Lung microvascular endothelial cell (primary cell): ENCODE results near the gene PIP5K1C. TPM values are rescaled to one million over a fixed set of nuclear protein-coding genes. Genes with fewer than 3 reads are reported as not detected.
"Not testable (repeated sequence)": the region's sequence is repeated elsewhere in the genome, so short reads cannot be mapped to it uniquely, and the experiment has no call there.

Source experiments
- DNase-seq, 2 donors: peaks; one replicate each; pipeline versions ENCODE4 v3.0.0 to v3.0.0-alpha.2; 2010; ENCODE audit warnings: low read depth in 2 of 2
- total RNA-seq: library from RNA; depleted of rRNA; stranded (reverse); fragments of >200 nt; gene quantifications from 2 replicates; pipeline ENCODE4 v1.2.1, GENCODE V29; 2014

Gene PIP5K1C
- total RNA-seq, 1 donor from 2014 or later: 28.0 TPM

- no peak for DNase-seq
These were observed 108.2 kb downstream of the PIP5K1C start for GRCh38 chr19:3591876-3592613.

GRCh38 chr19:3590991-3591659, 109.1 kb downstream of the PIP5K1C start:
- no peak for DNase-seq

GRCh38 chr19:3589949-3590348, 110.3 kb downstream of the PIP5K1C start:
- no peak for DNase-seq

GRCh38 chr19:3589439-3589838, 110.8 kb downstream of the PIP5K1C start:
- DNase-seq: no peak

GRCh38 chr19:3586707-3587346, 113.4 kb downstream of the PIP5K1C start:
- DNase-seq: no peak

- no peak for DNase-seq
These were observed 114.1 kb downstream of the PIP5K1C start for GRCh38 chr19:3586127-3586626.

- no peak for DNase-seq
These were observed 114.8 kb downstream of the PIP5K1C start, which contains the start of gene GIPC3 for GRCh38 chr19:3585301-3586126. GIPC3 (plus strand) TSS chr19:3585478; CDS start chr19:3585598, 120 bp downstream.

GRCh38 chr19:3584036-3584802, 116.0 kb downstream of the PIP5K1C start:
- DNase-seq: not testable (repeated sequence)

GRCh38 chr19:3581792-3582191, 118.5 kb downstream of the PIP5K1C start:
- DNase-seq: not testable (repeated sequence)

Other genes starting within 250 kb of the PIP5K1C start
- not detected in 2 replicates for gene SMIM24, start 219.9 kb downstream of the PIP5K1C start, total RNA-seq
- not detected in 2 replicates for gene SMIM44, start 217.0 kb downstream of the PIP5K1C start, total RNA-seq
- 6.8 and 10.1 TPM in 2 replicates for gene DOHH, start 199.8 kb downstream of the PIP5K1C start, total RNA-seq
- 21.1 and 25.2 TPM in 2 replicates for gene FZR1, start 194.2 kb downstream of the PIP5K1C start, total RNA-seq
- not detected in 2 replicates for gene TEKTIP1, start 161.3 kb downstream of the PIP5K1C start, total RNA-seq
- gene MFSD12, start 142.9 kb downstream of the PIP5K1C start, total RNA-seq: 47.5 and 84.7 TPM in 2 replicates
- 59.1 and 60.5 TPM in 2 replicates for gene HMG20B, start 127.5 kb downstream of the PIP5K1C start, total RNA-seq
- gene GIPC3, start 115.0 kb downstream of the PIP5K1C start, total RNA-seq: 0.20 and 0.65 TPM in 2 replicates
- 0.99 and 1.5 TPM in 2 replicates for gene TBXA2R, start 93.6 kb downstream of the PIP5K1C start, total RNA-seq
- 15.3 and 21.6 TPM in 2 replicates for gene CACTIN, start 73.7 kb downstream of the PIP5K1C start, total RNA-seq
- not detected in 2 replicates for gene TJP3, start 7.9 kb upstream of the PIP5K1C start, total RNA-seq
- gene APBA3, start 61.2 kb upstream of the PIP5K1C start, total RNA-seq: 9.2 and 20.6 TPM in 2 replicates
- gene MRPL54, start 62.2 kb upstream of the PIP5K1C start, total RNA-seq: 61.1 and 61.2 TPM in 2 replicates
- gene RAX2, start 71.8 kb upstream of the PIP5K1C start, total RNA-seq: not detected in 2 replicates
- gene MATK, start 85.9 kb upstream of the PIP5K1C start, total RNA-seq: 0.20 and 0.22 TPM in 2 replicates
- not detected in 2 replicates for gene ZFR2, start 168.6 kb upstream of the PIP5K1C start, total RNA-seq
- not detected in 2 replicates for gene ATCAY, start 180.2 kb upstream of the PIP5K1C start, total RNA-seq
- gene NMRK2, start 232.6 kb upstream of the PIP5K1C start, total RNA-seq: not detected in 2 replicates